ENCODE data around the gene KREMEN2.
"Not testable (repeated sequence)": the region's sequence is repeated elsewhere in the genome, so short reads cannot be mapped to it uniquely, and the experiment has no call there.

Gene KREMEN2

DNA sequence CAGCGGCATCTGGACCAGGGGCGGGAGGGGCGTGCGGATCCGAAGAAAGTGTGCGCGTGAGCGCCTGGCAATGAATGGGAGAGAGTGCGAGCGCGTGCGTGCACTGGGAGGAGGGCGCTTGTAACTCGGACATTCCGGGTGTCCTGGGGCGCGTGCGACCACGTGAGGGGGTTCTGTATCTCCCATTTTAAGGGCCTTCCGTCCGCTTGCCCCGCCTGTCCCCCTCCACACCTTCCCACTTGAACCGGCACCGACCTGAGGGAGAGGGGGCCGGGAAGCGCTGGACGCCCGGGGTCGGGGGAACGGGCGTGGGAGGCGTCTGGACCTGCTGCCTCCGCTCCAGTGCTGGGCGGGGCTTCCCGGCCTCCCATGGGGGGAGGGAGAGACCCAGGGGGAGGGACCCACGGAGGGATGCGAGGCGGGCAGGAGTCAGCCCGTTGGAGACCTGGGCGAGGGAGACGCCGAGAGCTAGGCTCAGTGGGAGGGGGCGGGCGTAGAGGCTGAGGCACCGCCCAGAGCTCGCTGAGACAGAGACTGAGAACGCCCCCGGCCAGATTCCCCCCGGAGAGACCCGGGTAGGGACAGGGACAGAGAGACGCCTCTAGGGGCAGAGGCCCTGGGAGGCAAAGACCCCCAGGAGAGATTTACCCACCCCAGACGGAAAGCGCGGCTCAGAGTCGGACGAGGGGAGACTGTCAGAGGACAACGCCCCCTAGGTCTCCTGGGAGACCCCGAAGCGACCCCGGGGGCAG, at the start of gene KREMEN2:
Gene KREMEN2 (plus strand): TSS at position 553 of the 752 bp plus-strand sequence. CDS start 246 bp downstream, outside the sequence.
- DNase-seq (ENCODE audit: low read depth in 2 of 2) = peak in 1 of 2 donors; percentile 50

DNA sequence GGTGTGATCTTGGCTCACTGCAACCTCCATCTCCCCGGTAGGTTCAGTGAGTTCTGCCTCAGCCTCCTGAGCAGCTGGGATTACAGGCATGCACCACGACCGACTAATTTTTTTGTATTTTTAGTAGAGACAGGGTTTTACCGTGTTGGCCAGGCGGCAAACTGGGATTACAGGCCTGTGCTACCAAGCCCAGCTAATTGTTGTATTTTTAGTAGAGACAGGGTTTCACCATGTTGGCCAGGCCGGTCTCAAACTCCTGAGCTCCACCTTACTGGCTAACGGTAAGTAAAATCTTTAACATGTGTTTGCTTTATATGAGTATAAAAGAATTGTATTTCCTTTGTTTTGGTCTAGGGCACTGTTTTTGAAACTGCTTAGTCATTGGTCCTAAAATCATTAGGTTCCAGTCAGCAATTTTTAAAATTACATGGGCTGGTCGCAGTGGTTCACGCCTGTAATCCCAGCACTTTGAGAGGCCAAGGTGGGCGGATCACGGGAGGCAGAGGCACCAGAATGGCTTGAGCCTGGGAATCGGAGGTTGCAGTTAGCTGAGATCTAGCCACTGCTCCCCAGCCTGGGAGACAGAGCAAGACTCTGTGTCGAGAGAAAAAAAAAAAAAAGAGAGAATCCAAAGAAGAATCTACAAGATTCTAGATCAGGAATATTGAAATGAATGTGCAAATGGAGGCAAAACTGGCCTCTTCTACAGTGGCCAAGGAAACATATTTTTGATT, 48.7 kb upstream of the KREMEN2 start:
- no peak for DNase-seq (ENCODE audit: low read depth in 2 of 2)

GRCh38 chr16:2919511-2920255, 44.4 kb upstream of the KREMEN2 start:
- peak in 1 of 2 donors; percentile 32 for DNase-seq (ENCODE audit: low read depth in 2 of 2)

DNA sequence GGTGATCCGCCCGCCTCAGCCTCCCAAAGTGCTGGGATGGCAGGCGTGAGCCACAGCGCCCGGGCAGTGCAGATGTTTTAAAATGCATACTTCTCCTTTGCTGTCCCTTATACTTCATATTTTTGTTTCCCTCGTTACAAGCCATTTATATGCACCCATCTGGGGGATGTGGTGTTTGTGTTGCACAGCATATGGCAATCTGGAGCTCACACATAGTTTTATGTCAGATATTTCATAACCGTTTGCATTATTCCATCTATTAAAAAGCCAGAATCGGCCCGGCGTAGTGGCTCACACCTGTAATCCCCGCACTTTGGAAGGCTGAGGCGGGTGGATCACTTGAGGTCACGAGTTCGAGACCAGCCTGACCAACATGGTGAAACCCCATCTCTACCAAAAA, 40.6 kb upstream of the KREMEN2 start:
- no peak for DNase-seq (ENCODE audit: low read depth in 2 of 2)

- no peak for DNase-seq (ENCODE audit: low read depth in 2 of 2)
These were observed 38.9 kb upstream of the KREMEN2 start for GRCh38 chr16:2924901-2925755.

DNA sequence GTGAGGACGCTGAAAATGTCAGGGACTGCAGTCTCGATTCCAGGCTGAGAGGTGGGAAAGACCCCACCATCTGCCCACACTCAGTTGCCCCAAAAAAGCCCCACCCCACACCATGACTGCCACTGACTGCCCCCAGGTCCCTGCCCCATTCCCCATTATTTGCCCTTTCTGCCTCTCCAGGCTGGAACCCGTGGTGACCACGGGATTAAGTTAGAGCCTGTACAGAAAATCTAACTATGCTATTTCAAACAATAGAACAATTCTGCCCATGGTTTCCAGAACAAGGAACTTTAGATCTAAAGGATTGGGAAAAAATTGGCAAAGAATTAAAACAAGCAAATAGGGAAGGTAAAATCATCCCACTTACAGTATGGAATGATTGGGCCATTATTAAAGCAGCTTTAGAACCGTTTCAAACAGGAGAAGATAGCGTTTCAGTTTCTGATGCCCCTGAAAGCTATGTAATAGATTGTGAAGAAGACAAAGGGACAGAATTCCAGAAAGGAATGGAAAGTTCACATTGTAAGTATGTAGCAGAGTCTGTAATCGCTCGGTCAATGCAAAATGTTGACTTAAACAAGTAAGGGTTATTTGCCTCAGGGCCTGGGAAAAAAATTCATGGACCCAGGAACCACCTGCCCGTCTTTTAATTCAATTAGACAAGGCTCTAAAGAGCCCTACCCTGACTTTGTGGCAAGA, 38.0 kb upstream of the KREMEN2 start:
- DNase-seq (ENCODE audit: low read depth in 2 of 2) = no peak

DNA sequence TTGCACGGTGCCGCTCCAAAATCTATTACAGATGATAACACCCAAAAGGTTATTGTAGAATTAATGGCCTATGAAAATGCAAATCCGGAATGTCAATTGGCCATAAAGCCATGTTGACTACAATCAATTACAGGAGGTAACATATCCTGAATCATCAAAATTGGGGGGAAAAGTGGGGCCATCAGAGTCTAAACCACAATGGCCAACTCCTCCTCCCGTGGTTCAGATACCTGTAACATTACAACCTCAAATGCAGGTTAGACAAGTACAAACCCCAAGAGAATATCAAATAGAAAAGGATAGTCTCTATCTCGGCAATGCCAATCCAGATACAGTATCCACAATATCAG, 37.5 kb upstream of the KREMEN2 start:
- no peak for DNase-seq (ENCODE audit: low read depth in 2 of 2)

- peak; percentile 73 to 82 for DNase-seq (ENCODE audit: low read depth in 2 of 2)
These were observed 36.9 kb upstream of the KREMEN2 start for GRCh38 chr16:2927010-2927646.

DNA sequence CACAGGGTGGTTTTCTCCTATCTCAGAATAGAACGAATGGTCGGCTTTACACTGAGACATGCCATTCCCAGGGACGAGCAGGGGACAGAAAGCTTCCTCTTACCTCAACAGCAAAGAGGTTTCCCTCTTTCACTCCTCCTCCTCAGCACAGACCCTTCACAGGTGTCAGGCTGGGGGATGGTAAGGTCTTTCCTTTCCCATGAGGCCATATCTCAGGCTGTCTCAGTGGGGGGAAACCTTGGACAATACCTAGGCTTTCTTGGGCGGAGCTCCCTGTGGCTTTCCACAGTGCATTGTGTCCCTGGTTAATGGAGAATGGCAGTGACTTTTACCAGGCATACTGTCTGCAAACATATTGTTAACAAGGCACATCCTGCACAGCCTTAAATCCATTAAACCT, 35.9 kb upstream of the KREMEN2 start:
- not testable (repeated sequence) for DNase-seq (ENCODE audit: low read depth in 2 of 2)

GRCh38 chr16:2928796-2929195, 35.3 kb upstream of the KREMEN2 start:
- DNase-seq (ENCODE audit: low read depth in 2 of 2) = no peak

DNA sequence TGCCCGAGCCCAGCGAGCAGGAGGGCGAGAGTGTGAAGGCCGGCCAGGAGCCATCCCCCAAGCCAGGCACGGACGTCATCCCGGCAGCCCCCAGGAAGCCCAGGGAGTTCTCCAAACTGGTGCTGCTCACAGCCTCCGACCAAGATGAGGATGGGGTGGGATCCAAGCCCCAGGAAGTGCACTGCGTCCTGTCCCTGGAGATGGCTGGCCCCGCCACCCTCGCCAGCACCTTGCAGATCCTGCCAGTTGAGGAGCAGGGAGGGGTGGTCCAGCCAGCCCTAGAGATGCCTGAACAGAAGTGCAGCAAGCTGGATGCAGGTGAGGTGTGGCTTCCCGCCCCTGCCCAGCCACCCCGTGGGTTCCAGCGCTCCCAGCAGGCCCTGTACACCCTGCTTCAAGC, 34.4 kb upstream of the KREMEN2 start:
- DNase-seq (ENCODE audit: low read depth in 2 of 2) = no peak

DNA sequence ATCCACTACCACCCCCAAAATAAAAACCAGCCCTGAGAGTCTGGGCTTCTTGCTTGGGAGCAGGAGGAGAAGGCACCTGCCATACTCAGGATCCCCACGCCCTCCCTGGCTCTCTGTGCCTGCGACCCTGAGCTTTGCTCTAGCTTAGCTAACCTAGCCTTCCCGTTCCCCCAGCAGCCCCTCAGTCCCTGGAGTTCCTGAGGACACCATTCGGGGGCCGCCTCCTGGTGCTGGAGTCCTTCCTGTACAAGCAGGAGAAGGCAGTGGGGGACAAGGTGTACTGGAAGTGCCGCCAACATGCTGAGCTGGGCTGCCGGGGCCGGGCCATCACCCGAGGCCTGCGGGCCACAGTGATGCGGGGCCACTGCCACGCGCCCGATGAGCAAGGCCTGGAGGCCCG, 33.8 kb upstream of the KREMEN2 start:
- no peak for DNase-seq (ENCODE audit: low read depth in 2 of 2)

GRCh38 chr16:2931231-2931914, 32.7 kb upstream of the KREMEN2 start:
- not testable (repeated sequence) for DNase-seq (ENCODE audit: low read depth in 2 of 2)

GRCh38 chr16:2933136-2933535, 30.9 kb upstream of the KREMEN2 start:
- no peak for DNase-seq (ENCODE audit: low read depth in 2 of 2)

DNA sequence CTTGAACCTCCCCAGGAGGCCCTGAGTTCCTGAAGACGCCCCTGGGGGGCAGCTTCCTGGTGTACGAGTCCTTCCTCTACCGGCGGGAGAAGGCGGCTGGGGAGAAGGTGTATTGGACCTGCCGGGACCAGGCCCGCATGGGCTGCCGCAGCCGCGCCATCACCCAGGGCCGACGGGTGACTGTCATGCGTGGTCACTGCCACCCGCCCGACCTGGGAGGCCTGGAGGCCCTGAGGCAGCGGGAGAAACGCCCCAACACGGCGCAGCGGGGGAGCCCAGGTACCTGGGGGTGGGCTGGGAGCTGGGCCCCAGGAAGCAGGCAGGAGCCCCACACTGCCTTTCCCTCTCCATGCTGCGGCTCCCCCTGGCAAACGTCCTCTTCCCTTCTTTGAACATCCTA, 30.4 kb upstream of the KREMEN2 start:
- DNase-seq (ENCODE audit: low read depth in 2 of 2) = no peak

- DNase-seq (ENCODE audit: low read depth in 2 of 2) = no peak
These were observed 29.6 kb upstream of the KREMEN2 start for GRCh38 chr16:2934450-2934849.

- no peak for DNase-seq (ENCODE audit: low read depth in 2 of 2)
These were observed 27.6 kb upstream of the KREMEN2 start for GRCh38 chr16:2936436-2937011.

DNA sequence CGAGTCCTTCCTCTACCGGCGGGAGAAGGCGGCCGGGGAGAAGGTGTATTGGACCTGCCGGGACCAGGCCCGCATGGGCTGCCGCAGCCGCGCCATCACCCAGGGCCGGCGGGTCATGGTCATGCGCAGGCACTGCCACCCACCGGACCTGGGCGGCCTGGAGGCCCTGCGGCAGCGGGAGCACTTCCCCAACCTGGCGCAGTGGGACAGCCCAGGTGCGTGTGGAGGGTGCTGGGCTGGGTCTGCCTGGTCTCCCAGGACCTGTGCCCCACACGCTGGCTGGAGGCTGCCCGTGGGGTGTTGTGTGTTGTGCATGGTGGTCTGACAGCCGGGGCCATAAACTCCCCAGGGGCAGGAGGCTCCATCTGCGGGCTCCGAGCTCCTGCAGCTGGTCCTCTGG, 26.9 kb upstream of the KREMEN2 start:
- no peak for DNase-seq (ENCODE audit: low read depth in 2 of 2)

GRCh38 chr16:2938206-2938605, 25.9 kb upstream of the KREMEN2 start:
- DNase-seq (ENCODE audit: low read depth in 2 of 2) = no peak

- DNase-seq (ENCODE audit: low read depth in 2 of 2) = no peak
These were observed 24.1 kb upstream of the KREMEN2 start for GRCh38 chr16:2939968-2940367.

Data from stimulated activated CD8-positive, alpha-beta memory T cell treated with anti-CD3 and anti-CD28 coated beads, Interleukin-7, amount 100 ng/mL, for 4 hours (primary cell).